WERI-Rb-1 (cell line): ENCODE measurements around the gene CD46.

Experiments
- DNase-seq: peaks from one replicate; pipeline ENCODE4 v3.0.0-alpha.2; 2020
- H3K27ac ChIP-seq: fragments of 250-450 bp; sonication (Bioruptor Pico); 2 replicates; pipeline ENCODE4 v1.5.1; 2020; ENCODE audit warnings: mild to moderate bottlenecking, moderate library complexity
- H3K27me3 ChIP-seq: fragments of 250-450 bp; sonication (Bioruptor Pico); 2 replicates; pipeline ENCODE4 v1.5.1; 2021; ENCODE audit warnings: mild to moderate bottlenecking, low read depth, moderate library complexity; ENCODE audit not compliant: insufficient read depth, severe bottlenecking
- H3K36me3 ChIP-seq: fragments of 250-450 bp; sonication (Bioruptor Pico); 2 replicates; pipeline ENCODE4 v1.5.1; 2020; ENCODE audit warnings: mild to moderate bottlenecking, moderate library complexity
- H3K4me3 ChIP-seq: 2 replicates; pipeline ENCODE4 v1.5.1; 2011; ENCODE audit warnings: low read depth, mild to moderate bottlenecking, control low read depth, low read length
- H3K9me3 ChIP-seq: fragments of 250-450 bp; sonication (Bioruptor Pico); 2 replicates; pipeline ENCODE4 v1.5.1; 2021; ENCODE audit warnings: mild to moderate bottlenecking, moderate library complexity; ENCODE audit not compliant: severe bottlenecking
- TF ChIP-seq, protein P1 (sequence below): IDR thresholded peaks from 2 replicates; pipeline ENCODE4 v1.5.1; 2011; ENCODE audit warnings: low read depth, mild to moderate bottlenecking, control low read depth, inconsistent platforms, low read length

CD46 gene

DNA sequence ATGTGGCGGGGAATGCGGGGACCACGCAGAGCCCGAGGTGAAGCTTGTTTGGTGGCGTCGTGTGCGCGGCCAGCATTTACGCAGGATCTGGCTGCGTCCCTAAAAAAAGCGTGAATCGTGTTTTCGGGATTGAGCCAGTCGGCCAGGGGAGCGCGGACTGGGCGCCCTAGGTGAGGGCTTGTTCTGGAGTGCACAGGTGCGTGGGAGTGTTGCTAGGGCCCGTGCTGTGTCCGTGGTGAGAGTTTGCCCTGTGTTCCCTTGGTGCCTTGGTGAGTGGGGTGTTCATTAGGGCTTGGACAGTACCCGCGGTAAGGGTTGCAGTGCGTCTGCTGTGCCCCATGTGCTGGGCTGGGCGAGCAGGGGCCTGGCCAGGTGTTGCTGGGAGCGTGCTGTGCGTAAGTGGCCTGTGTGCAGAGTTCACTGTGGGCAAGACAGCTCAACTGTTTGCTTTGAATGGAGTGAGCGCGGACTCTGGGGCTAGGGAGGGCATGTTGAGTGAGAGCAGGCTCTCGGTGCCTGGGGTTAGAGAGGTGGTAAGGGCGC, 673 bp downstream of the CD46 start:
- DNase-seq = peak; percentile 72
- Histone ChIP-seq H3K9me3 (no peaks in the 10 kb centered on the region), H3K27me3 (no peaks in the 10 kb centered on the region), H3K36me3 (peaks cover 11% of the 10 kb centered on the region), H3K27ac (peak overlapping the region; percentile 83), H3K4me3 (peak overlapping the region; percentile 50)
- TF ChIP-seq, protein P1, sequence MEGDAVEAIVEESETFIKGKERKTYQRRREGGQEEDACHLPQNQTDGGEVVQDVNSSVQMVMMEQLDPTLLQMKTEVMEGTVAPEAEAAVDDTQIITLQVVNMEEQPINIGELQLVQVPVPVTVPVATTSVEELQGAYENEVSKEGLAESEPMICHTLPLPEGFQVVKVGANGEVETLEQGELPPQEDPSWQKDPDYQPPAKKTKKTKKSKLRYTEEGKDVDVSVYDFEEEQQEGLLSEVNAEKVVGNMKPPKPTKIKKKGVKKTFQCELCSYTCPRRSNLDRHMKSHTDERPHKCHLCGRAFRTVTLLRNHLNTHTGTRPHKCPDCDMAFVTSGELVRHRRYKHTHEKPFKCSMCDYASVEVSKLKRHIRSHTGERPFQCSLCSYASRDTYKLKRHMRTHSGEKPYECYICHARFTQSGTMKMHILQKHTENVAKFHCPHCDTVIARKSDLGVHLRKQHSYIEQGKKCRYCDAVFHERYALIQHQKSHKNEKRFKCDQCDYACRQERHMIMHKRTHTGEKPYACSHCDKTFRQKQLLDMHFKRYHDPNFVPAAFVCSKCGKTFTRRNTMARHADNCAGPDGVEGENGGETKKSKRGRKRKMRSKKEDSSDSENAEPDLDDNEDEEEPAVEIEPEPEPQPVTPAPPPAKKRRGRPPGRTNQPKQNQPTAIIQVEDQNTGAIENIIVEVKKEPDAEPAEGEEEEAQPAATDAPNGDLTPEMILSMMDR = 0 out of 2 replicates have a peak, but pooled peaks have one; percentile 1

GRCh38 chr1:207753611-207754010, 1.8 kb downstream of the CD46 start:
- Histone ChIP-seq H3K9me3 (no peaks in the 10 kb centered on the region), H3K27me3 (no peaks in the 10 kb centered on the region), H3K27ac (no peak overlapping the region), H3K4me3 (no peak overlapping the region), H3K36me3 (peaks cover 22% of the 10 kb centered on the region)
- DNase-seq = no peak
- TF ChIP-seq, protein P1 = no peak

- Histone ChIP-seq H3K4me3 (no peak overlapping the region), H3K27ac (no peak overlapping the region), H3K36me3 (peaks cover 26% of the 10 kb centered on the region), H3K27me3 (no peaks in the 10 kb centered on the region), H3K9me3 (no peaks in the 10 kb centered on the region)
- TF ChIP-seq, protein P1 = no peak
- DNase-seq = no peak
Measured at GRCh38 chr1:207754011-207754410, 2.2 kb downstream of the CD46 start.

DNA sequence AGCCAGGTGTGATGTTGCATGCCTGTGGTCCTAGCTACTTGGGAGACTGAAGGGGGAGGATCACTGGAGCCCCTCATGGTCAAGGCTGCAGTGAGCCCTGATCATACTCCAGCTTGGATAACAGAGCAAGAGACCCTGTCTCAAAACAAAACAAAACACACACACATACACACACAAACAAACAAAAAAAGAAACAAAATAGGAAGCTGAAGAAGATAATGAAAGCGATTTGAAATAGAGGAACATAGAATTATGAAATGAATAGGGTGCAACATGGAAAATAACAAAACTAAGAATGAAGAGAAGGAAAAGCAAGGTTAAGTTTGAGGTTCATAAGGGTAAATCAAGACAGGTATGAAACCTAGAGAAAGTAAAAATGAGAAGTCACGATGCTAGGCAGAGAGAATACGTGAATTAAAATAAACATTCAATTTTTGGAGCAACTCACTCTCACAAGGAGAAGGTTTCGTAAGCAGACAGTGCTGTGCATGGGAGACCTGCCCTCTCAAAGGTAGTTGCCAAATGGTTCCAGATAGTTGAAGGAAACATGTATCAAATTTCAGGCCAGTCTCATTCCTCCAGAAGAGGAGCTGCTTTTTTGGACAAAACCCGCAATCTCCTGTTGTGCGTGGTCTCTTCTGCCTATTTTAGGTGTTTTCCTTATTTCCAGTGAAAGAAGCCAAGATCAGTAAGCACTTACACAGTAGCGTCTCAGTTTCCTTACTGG, 3.3 kb downstream of the CD46 start:
- no peak for DNase-seq
- no peaks in the 10 kb centered on the region for H3K27me3 ChIP-seq
- TF ChIP-seq, protein P1 = no peak
- no peak overlapping the region for H3K4me3 ChIP-seq
- peaks cover 37% of the 10 kb centered on the region for H3K36me3 ChIP-seq
- no peak overlapping the region for H3K27ac ChIP-seq
- no peaks in the 10 kb centered on the region for H3K9me3 ChIP-seq

DNA sequence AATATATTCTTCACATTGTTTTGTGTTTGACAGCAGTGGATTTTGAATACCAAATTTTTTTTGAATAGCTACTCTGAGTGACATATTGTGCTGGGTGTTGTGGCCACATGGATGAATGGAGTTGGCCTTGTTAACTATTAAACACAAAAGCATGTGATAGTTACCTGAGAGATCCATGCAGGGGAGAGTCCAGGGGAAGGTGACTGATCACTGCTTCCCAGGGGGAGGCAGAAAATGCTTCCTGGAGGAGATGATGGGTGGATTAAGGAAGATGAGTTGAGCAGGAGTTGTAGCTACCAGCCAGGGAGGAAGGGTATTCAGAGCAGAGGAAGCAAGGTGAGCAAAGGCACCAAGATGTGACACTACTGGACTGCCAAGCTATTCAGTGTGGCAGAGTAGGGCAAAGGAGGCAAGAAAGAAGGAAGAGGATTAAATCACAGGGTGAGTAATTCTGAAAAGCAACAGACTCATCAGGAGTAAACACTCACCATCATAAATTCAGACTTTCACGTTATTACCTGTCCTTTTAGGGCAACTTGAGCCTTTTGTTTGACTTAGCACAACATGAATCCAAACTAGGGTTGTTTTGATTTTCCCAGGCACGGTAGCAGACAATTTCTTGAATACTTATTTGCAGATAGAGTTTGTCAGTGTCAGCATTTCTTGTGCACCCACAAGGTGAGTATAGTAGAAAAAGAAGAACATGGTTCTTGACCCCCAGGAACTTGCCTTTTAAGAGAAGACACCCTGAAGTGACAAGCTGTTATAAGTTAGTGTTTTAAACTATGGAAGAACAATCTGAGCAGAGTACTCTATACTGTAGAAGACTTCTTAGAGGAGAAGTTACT, 4.2 kb downstream of the CD46 start:
- TF ChIP-seq, protein P1 = no peak
- Histone ChIP-seq H3K4me3 (no peak overlapping the region), H3K27ac (no peak overlapping the region), H3K36me3 (peaks cover 43% of the 10 kb centered on the region), H3K27me3 (no peaks in the 10 kb centered on the region), H3K9me3 (no peaks in the 10 kb centered on the region)
- no peak for DNase-seq
